DMS 273 (cell line): Measurements from ENCODE around the gene AP4E1.
"Not testable (repeated sequence)": the region's sequence is repeated elsewhere in the genome, so short reads cannot be mapped to it uniquely, and the experiment has no call there.

Experiments
- DNase-seq: peaks from one replicate; lab custom pipeline; 2025; ENCODE audit not compliant: unreplicated experiment; lab: John Stamatoyannopoulos, UW

Gene AP4E1

GRCh38 chr15:50944672-50945071, 36.2 kb downstream of the AP4E1 start:
- DNase-seq = no peak

DNA sequence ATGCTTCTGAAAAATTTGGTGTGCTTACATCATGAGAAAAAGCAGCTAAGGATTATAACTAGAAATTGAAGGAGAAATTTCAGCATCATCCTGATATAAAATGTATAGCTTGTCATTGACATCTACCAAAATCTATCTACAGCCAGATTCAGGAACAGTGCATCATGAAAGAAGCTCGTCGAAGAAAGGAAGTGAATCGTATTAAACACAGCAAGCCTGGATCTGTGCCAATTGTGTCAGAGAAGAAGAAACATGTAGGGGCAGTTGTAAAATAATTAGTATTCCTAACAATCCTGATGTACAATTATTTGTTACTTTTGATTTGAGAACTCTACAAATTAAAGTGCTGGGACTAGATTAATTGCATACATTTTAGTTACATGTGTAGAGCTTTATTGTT, 37.2 kb downstream of the AP4E1 start:
- DNase-seq = no peak

DNA sequence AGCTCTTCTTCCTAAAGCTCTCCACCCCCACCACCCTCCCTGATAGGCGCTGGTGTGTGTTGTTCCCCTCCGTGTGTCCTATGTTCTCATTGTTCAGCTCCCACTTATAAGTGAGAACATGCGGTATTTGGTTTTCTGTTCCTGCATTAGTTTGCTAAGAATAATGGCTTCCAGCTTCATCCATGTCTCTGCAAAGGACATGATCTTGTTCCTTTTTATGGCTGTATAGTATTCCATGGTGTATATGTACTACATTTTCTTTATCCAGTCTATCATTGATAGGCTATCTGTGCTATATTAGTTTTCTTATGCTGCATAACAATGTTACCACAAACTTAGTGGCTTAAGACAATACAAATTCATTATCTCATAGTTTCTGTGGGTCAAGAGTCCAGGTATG, 42.3 kb downstream of the AP4E1 start:
- not testable (repeated sequence) for DNase-seq

DNA sequence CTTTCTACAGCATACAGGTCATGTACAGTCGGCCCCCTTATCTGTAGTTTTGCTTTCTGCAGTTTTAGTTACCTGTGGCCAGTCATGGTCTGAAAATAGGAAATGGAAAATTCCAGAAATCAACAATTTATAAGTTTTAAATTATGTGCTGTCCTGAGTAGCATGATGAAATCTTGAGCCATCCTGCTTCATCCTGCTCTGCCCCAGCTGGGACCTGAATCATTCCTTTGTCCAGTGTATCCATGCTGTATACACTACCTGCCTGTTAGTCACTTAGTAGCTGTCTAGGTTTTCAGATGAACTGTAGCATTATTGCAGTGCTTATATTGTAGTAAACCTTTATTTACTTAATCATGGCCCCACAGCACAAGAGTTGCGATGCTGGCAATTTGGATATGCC, 44.8 kb downstream of the AP4E1 start:
- DNase-seq = no peak

GRCh38 chr15:50954837-50955236, 46.4 kb downstream of the AP4E1 start:
- DNase-seq = not testable (repeated sequence)

DNA sequence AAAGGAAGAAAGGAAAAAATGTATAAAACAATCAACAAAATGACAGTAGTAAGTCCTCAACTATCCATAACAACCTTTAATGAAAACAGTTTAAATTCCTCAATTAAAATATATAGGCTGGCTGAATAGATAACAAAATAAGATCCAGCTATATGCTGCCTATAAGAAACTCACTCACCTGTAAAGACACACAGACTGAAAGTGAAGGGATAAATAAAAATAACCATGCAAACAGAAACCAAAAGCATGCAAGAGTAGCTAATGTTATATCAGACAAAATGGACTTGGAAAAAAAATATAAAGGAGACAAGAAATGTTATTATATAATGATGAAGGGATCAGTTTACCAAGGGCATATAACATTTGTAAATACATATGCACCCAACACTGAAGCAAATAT, 51.2 kb downstream of the AP4E1 start:
- DNase-seq = no peak

DNA sequence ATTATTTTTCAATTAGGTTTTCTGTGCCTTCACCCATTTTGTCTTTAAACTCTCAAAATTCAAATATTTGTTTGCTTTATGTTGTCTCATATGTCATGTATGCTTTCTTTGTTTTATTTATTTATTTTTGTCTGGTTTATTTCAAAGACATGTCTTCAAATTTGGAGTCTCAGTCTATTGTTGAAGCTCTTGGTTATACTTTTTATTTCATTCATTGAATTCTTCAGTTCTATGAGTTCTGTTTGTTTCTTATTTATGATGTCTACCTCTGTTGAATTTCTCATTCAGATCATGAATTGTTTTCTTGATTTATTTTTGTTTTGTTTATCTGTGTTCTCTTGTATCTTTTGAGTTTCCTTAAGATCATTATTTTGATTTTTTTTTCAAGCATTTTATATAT, 55.6 kb downstream of the AP4E1 start:
- DNase-seq = peak; percentile 0

- DNase-seq = no peak
Observed at GRCh38 chr15:50968353-50968752, 59.9 kb downstream of the AP4E1 start.

DNA sequence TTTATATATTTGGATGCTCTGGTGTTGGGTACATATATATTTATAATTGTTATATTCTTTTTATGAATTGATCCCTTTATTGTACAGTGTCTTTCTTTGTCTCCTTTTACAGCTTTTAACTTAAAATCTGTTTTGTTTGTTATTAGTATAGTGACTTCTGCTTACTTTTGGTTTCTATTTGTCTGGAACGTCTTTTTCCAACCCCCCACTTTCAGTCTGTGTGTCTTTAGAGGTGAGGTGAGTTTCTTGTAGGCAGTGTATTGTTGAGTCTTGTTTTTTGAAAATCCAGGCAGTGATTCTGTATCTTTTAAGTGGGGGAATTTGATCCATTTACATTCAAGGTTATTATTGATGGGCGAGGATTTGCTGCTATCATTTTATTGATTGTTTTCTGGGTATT, 62.0 kb downstream of the AP4E1 start:
- no peak for DNase-seq

DNA sequence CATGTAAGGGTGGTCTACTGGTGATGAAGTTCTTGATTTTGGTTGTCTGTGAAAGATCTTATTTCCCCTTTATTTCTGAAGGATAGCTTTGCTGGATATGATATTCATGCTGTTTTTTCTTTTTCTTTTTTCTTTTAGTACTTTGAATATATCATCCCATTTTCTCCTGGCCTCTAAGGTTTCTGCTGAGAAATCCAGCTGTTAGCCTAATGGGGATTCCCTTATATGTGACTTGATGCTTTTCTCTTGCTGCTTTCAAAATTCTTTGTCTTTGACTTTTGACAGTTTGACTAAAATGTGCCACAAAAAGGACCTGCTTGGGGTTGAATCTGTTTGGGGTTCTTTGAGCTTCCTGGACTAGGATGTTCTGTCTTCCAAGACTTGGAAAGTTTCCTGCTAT, 62.6 kb downstream of the AP4E1 start:
- DNase-seq = no peak

DNA sequence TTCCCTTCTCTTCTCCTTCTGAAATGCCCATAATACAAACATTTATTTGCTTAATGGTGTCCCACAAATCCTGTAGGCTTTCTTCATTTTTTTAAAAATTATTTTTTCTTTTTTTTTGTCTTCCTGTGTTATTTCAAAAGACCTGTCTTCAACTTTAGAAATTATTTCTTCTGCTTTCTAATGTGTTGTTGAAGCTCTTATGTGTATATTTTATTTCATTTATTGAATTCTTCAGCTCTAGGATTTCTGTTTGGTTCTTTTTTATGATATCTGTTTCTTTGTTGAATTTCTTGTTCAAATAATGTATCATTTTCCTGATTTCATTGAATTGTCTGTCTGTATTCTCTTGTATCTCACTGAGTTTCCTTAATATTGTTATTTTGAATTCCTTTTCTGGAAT, 63.1 kb downstream of the AP4E1 start:
- no peak for DNase-seq

DNA sequence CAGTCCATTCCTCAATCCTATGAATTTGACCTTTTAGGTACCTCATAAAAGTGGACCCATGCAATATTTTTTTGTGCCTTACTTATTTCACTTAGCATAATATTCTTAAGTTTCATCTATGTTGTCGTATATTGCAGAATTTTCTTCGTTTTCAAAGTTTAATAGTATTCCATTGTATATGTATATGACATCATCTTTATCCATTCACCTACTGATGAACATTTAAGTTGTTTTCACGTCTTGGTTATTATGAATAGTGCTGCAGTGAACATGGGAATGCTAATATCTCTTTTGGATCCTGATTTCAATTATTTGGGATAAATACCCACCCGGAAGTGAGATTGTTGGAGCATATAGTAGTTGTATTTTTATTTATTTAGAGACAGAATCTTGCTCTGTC, 65.1 kb downstream of the AP4E1 start:
- no peak for DNase-seq

DNA sequence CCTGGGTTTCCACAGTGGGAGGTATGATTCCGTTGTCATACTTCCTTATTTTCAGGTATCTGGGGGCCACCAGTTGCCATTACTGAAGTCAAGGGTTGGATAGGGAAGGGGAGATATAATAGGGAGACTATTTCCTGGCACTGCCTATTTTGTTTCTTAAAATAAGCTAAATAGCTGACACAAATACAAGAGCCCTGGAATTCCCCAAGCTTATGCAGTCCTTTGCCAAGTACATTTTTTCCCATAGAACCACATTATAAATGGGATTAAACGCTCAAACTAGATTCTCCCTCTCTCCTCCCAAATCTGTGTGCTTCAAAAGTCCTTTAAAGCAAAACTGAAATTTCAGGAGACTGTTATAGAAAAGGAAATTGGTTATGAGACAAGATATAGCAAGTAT, 68.7 kb downstream of the AP4E1 start:
- DNase-seq = no peak

DNA sequence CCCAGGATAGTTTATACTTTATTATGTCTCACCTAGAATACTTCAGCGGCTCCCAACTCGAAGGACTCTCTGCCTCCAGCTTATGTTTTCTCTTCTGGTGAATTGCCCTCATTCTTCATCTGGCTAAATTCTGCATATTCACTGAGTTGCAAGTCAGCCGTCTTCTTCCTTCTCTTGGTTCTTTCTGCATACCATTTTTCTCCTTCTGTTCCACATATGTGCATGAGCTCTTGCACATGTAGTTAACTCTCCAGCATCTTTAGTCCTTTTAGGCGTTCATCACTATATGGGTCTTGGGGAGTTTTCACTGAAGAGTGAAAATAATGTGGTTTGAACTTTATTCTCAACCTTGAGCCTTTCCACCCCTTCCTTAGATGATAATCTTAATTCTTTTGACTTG, 70.1 kb downstream of the AP4E1 start:
- DNase-seq = no peak

GRCh38 chr15:50979041-50979440, 70.6 kb downstream of the AP4E1 start:
- DNase-seq = no peak

DNA sequence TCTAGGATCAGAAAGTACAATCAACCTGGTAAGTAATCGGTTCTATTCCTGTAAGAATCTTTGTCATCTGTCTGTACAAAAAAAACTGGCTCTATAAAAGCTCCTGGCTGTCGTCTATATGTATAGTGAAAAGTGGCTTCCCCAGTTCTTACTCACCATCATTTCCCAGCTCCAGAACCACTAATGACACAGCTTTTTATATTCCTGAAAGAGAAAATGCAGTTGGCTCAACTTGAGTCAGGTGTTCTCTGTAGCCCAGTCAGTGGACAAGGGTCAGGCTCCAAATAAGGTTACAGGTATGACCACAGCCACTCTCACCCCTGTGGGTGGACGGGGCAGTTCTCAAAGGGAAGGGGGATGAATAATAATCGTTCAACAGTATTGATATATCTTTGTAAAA, 85.1 kb downstream of the AP4E1 start:
- DNase-seq = no peak

DNA sequence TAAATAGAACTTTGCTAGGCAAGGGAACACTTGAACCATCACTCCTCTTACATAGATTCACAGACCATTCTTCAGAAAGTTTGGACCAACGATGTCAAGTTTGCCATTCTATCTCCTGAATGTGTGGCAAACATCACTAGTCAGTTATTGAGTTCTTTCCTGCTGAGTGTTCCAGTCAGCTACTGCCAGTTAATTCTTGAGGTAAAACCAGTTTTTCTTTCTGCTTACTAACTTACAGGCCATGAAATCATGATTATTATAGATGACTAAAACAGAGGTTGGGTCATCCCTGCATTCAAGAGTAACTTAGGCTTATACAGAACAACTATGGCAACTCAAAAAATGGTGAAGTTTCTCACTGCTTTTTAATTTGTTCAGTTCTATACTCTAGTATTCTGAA, 88.2 kb downstream of the AP4E1 start:
- no peak for DNase-seq

DNA sequence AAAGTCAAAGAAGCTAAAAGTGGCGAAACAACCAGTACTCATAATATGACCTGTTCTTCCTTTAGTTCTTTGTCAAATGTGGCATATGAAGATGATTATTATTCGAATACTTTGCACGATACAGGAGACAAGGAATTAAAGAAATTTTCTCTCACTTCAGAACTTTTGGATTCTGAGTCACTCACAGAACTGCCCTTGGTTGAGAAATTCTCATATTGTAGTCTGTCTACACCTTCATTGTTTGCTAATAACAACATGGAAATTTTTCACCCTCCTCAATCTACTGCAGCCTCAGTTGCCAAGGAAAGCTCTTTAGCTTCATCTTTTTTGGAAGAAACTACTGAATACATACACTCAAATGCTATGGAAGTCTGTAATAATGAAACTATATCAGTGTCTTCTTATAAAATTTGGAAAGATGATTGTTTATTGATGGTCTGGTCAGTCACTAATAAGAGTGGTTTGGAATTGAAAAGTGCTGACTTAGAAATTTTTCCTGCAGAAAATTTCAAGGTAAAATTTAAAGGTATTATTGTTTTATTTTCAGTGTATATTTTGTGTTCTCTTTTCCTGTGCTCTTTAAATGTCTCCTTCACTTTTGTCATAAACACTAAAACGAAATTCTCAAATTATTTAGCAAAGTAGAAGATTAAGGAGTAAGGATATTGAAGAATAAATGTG, 89.0 kb downstream of the AP4E1 start:
- DNase-seq = no peak

DNA sequence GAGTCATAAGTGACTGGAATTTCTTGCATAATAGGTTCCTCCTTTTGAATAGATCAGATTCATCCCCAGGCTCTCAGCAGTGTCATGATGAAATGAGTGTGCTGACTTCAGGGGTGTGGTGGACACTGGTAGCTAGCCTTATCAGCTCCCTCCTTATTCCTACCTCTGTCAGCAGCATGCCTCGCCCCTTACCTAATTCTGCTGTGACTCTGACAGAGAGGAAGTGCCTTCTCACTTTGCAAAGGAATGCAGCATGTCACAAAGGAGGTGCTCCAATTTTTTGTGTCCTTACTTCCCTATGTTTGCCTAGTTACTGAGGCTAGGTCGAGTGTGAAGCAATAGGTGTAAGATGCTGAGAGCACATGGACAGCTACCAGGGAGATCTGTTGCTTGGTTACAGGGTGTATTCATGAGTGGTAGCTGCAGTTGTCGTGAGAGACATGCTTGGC, 95.6 kb downstream of the AP4E1 start:
- DNase-seq = no peak

DNA sequence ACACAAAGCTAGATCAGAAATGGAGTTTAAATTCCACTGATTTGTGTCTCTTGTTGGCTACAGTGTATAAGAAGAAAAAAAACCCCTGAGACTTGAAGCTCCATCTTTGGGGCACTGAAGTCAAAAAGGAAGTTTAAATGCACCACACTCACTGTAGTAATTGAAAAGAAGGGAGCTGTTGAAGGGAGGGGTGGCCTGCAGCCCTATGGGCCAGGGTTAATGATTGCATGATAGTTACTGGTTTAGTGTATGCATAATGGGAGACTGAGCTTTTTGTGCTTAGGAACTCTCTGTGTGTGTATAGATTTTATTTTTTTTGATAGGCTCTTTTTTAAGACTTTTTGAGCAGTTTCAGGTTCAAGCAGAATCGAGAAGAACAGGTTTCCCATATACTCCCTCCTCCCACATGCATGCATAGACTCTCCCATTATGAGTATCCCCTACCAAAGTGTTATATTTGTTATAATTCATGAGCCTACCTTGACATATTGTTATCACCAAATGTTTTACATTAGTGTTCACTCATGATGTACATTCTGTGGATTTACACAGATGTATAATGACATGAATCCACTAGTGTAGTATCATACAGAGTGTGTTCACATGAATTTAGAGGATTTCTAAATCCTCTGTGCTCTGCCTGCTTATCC, 98.0 kb downstream of the AP4E1 start:
- DNase-seq = no peak

GRCh38 chr15:51007131-51007666, 98.7 kb downstream of the AP4E1 start:
- no peak for DNase-seq

- DNase-seq = no peak
Observed at GRCh38 chr15:51011212-51011611, 102.7 kb downstream of the AP4E1 start.

DNA sequence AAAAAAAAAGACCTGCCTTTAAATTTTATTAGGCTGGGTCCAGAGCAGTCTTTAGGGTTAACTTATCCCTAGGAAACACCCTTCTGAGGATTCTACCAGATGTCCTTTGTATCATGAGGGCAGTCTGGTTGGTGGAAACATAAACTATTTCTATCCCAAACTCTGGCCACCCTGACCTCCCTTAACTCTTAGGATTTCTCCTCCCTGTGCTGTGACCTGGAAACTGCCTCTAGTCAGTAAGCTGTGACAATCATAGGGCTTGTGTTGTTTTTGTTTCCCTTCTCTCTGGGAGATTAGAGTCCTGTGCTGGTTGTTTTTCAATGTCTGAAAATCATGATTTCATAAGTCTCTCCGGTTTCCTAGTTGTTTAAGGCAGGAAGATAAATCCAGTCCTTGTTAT, 108.1 kb downstream of the AP4E1 start:
- no peak for DNase-seq
